GM21717 (cell line): ENCODE measurements around the gene DHRS2.
"Not testable (repeated sequence)": the region's sequence is repeated elsewhere in the genome, so short reads cannot be mapped to it uniquely, and the experiment has no call there.

Source experiments
- ATAC-seq: cut with Tn5 transposase; IDR thresholded peaks from one replicate; pipeline ENCODE4 v1.9.1; 2021; ENCODE audit warnings: mild to moderate bottlenecking, moderate library complexity; ENCODE audit not compliant: unreplicated experiment

The DHRS2 gene

DNA sequence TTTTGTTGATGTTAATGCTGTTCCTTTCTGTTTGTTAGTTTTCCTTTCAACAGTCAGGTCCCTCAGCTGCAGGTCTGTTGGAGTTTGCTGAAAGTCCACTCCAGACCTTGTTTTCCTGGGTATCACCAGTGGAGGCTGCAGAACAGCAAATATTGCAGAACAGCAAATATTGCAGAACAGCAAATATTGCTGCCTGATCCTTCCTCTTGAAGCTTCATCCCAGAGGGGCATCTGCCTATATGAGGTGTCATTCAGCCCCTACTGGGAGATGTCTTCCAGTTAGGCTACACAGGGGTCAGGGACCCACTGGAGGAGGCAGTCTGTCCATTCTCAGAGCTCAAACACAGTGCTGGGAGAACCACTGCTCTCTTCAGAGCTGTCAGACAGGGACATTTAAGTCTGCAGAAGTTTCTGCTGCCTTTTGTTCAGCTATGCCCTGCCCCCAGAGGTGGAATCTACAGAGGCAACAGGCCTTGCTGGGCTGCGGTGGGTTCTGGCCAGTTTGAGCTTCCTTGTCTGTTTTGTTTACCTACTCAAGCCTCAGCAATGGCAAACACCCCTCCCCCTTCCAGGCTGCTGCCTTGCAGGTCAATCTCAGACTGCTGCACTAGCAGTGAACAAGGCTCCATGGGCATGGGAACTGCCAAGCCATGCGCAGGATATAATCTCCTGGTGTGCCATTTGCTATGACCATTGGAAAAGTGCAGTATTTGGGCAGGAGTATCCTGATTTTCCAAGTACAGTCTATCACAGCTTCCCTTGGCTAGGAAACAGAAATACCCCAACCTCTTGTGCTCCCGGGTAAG is 53.7 kb downstream of the DHRS2 start:
- ATAC-seq: not testable (repeated sequence)

DNA sequence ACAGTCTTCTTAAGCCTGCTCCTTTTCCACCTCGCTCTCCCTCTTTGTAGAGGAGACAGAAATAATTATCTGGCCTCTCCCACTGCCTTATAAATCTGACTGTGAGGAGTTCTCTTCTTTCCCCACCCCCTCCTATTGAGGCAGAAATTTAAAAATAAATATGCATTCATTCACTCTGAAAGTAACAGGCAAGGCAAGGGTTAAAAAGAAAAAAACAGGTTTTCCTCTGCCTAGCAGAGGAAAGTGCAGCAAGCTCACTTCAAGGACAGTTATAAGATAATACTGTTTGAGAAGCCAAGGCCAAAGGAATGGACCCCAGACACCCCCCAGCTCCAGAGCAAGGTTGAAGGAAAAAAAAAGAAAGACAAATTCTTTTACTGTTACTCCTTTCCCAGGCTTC is 56.3 kb downstream of the DHRS2 start:
- no peak for ATAC-seq

DNA sequence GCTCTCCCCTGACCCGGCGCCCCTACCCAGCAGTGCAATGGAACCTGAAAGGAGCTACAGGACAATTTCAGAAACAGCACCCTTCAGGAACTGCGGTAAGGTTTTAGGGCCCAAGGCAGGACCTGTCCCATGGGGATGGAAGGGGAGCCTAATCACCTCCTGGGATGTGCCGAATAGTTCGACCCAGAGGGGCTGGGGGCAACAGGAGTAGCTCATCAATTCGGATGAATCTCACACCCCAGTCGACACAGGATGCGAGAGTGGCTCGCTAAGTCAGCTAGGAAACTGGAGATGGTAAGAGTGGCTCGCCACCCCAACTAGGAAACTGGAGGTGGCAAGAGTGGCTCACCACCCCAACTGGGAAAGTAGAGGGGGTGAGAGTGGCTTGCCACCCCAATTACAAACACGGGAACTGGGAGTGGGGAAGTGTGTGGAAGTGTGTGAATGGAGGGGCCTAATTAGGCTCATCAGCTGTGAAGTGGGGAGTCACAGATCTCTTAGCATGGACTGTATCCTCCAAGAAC is 57.1 kb downstream of the DHRS2 start:
- ATAC-seq: no peak

DNA sequence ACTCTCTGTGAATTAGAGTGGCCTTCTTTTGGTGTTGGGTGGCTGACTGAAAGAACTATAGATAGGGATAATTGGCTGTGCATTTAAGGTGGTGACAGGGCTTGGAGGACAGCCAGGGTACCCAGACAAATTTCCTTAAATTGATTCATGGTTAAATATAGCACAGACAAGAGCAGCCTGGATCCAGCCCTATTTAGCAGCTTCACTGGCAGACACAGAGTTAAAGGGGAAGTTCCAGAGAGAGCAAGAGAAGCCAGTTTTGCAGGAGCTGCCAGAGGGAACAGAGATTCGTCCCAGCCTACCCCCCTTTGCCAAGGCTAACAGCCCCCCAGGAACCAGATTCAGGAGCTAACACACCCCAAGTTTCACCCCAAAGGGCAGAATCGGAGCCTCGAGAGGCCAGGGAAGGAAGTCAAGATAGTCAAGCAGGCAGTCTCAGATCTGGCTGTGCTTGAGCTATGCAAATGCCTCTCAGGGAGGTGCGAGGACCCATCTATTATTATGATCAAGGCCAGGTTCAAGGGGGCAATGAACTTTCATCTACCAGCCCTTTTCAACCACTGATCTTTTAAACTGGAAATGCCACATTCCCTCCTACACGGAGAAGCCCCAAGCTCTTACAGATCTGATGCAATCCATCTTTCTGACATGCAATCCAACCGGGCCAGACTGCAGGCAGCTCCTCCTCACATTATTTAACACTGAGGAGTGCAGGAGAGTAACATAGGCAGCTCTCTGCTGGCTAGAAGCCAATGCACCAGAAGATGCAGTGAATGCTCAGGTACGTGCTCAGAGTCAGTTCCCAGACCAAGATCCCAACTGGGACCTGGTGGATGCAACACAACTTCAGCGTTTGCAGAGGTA is 58.2 kb downstream of the DHRS2 start:
- ATAC-seq: no peak
